ENCODE measurements around the gene CTNNBL1.
"Not testable (repeated sequence)": the region's sequence is repeated elsewhere in the genome, so short reads cannot be mapped to it uniquely, and the experiment has no call there.

Gene CTNNBL1

GRCh38 chr20:37853823-37854375 is 160.1 kb downstream of the CTNNBL1 start:
- TF ChIP-seq CTCF (IDR thresholded peaks at IDR 0.05; ENCODE audit: low read depth, low read length) = no peak

GRCh38 chr20:37856034-37856433 is 162.2 kb downstream of the CTNNBL1 start:
- not testable (repeated sequence) for H3K4me3 ChIP-seq (ENCODE audit: low read depth, low read length)

More at GRCh38 chr20:37853823-37854375, 160.1 kb downstream of the CTNNBL1 start:
- H3K4me3 ChIP-seq (ENCODE audit: low read depth, low read length) = no peak overlapping the region

GRCh38 chr20:37856932-37857660 is 163.3 kb downstream of the CTNNBL1 start:
- H3K4me3 ChIP-seq (ENCODE audit: low read depth, low read length) = no peak overlapping the region
- TF ChIP-seq CTCF (IDR thresholded peaks at IDR 0.05; ENCODE audit: low read depth, low read length) = no peak

- no peak for TF ChIP-seq CTCF (IDR thresholded peaks at IDR 0.05; ENCODE audit: low read depth, low read length)
- H3K4me3 ChIP-seq (ENCODE audit: low read depth, low read length) = no peak overlapping the region
These were observed 165.8 kb downstream of the CTNNBL1 start for GRCh38 chr20:37859406-37860171.

GRCh38 chr20:37863289-37863688 is 169.5 kb downstream of the CTNNBL1 start:
- H3K4me3 ChIP-seq (ENCODE audit: low read depth, low read length) = no peak overlapping the region
- no peak for TF ChIP-seq CTCF (IDR thresholded peaks at IDR 0.05; ENCODE audit: low read depth, low read length)

GRCh38 chr20:37864298-37864697 is 170.5 kb downstream of the CTNNBL1 start:
- TF ChIP-seq CTCF (IDR thresholded peaks at IDR 0.05; ENCODE audit: low read depth, low read length) = no peak
- no peak overlapping the region for H3K4me3 ChIP-seq (ENCODE audit: low read depth, low read length)

GRCh38 chr20:37866051-37866450 is 172.2 kb downstream of the CTNNBL1 start:
- H3K4me3 ChIP-seq (ENCODE audit: low read depth, low read length) = no peak overlapping the region
- no peak for TF ChIP-seq CTCF (IDR thresholded peaks at IDR 0.05; ENCODE audit: low read depth, low read length)

All from WI38 (cell line).